Muscle of leg (tissue), 11 donors: ENCODE data around the gene TMEM163. TPM values are rescaled to one million over a fixed set of nuclear protein-coding genes. Genes with fewer than 3 reads are reported as not detected.

Source experiments
- DNase-seq: peaks from one replicate; pipeline ENCODE4 v3.0.0; 2013
- H3K27ac ChIP-seq: one replicate; pipeline ENCODE4 v1.5.1; 2013; ENCODE audit warnings: mild to moderate bottlenecking, low read length, control low read depth
- H3K27me3 ChIP-seq: one replicate; pipeline ENCODE4 v1.6.1; 2013; ENCODE audit warnings: low read length; ENCODE audit not compliant: control insufficient read depth, insufficient read depth
- H3K36me3 ChIP-seq: one replicate; pipeline ENCODE4 v1.6.1; 2013; ENCODE audit warnings: low read length; ENCODE audit not compliant: control insufficient read depth, insufficient read depth
- H3K4me1 ChIP-seq: one replicate; pipeline ENCODE4 v1.6.1; 2013; ENCODE audit warnings: low read length; ENCODE audit not compliant: control insufficient read depth, insufficient read depth
- H3K4me3 ChIP-seq: one replicate; pipeline ENCODE4 v1.5.1; 2013; ENCODE audit warnings: low read length, control low read depth
- H3K9me3 ChIP-seq: replicated peaks from 2 replicates; pipeline ENCODE4 v1.6.1; 2013; ENCODE audit warnings: low read depth, low read length; ENCODE audit not compliant: control insufficient read depth
- WGBS: methylation state at CpG from one replicate; pipeline ENCODE4 v1.1.5; 2013; ENCODE audit warnings: missing lambda C conversion rate; ENCODE audit not compliant: insufficient coverage; 5-methylcytosine and 5-hydroxymethylcytosine counted together
- polyA plus RNA-seq, 8 donors: library from polyadenylated mRNA; unstranded; fragments of 120-200 nt; gene quantifications; one replicate each; pipeline versions ENCODE4 v1.2.1 to v1.2.3, GENCODE V29; 2013; ENCODE audit warnings: inconsistent platforms in 1 of 8, low replicate concordance in 1 of 8; ENCODE audit not compliant: insufficient read length in 8 of 8, insufficient read depth in 1 of 8
- total RNA-seq: library from RNA; stranded (reverse); fragments of 120-200 nt; gene quantifications from one replicate; pipeline ENCODE4 v1.2.4, GENCODE V29; 2013

The TMEM163 gene
- total and polyA plus RNA-seq, 9 donors, result 0.66 to 3.5 (median 1.8) TPM

GRCh38 chr2:134588556-134588955 is 130.2 kb downstream of the TMEM163 start:
- Histone ChIP-seq H3K36me3 (no peaks in the 10 kb centered on the region), H3K4me3 (no peak overlapping the region), H3K27ac (no peak overlapping the region), H3K4me1 (no peaks in the 10 kb centered on the region), H3K27me3 (no peaks in the 10 kb centered on the region), H3K9me3 (peaks cover 12% of the 10 kb centered on the region)
- 72% methylated on average over 2 of the region's 2 CpGs for WGBS
- DNase-seq, result no peak

- H3K27me3 ChIP-seq, result no peaks in the 10 kb centered on the region
- no peak for DNase-seq
- H3K4me3 ChIP-seq, result no peak overlapping the region
- H3K4me1 ChIP-seq, result no peaks in the 10 kb centered on the region
- 86% methylated on average over 4 of the region's 8 CpGs for WGBS
- no peaks in the 10 kb centered on the region for H3K36me3 ChIP-seq
- H3K27ac ChIP-seq, result no peak overlapping the region
- peaks cover 12% of the 10 kb centered on the region for H3K9me3 ChIP-seq
These were observed 132.4 kb downstream of the TMEM163 start for GRCh38 chr2:134586326-134586965.

DNA sequence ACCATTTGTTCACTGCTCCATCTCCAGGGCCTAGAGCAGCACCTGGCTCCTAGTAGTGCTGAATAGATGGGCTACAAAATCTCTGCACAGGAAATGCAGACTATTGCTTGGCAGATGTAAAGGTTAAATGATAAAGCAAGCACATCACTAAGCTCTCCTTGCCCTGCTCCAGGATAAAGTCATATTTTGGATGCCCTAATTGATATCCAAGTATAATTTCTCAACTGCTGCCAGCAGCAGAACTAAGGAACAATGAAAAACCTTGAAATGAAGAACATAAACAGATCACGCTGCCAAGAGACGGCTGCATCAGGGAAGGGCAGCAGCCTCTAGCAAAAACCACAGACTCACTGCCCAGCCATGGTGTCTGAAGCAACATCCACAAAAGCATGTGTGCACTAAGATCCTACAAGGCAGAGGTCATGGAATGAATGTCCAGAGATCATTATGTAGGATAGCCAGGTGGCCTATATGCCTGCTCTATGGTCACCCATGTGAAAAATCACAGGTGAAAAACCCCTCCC is 134.7 kb downstream of the TMEM163 start:
- H3K27ac ChIP-seq, result no peak overlapping the region
- H3K4me1 ChIP-seq, result no peaks in the 10 kb centered on the region
- no peaks in the 10 kb centered on the region for H3K9me3 ChIP-seq
- H3K4me3 ChIP-seq, result no peak overlapping the region
- WGBS, result 62% methylated on average over 2 of the region's 2 CpGs
- no peak for DNase-seq
- no peaks in the 10 kb centered on the region for H3K36me3 ChIP-seq
- no peaks in the 10 kb centered on the region for H3K27me3 ChIP-seq

DNA sequence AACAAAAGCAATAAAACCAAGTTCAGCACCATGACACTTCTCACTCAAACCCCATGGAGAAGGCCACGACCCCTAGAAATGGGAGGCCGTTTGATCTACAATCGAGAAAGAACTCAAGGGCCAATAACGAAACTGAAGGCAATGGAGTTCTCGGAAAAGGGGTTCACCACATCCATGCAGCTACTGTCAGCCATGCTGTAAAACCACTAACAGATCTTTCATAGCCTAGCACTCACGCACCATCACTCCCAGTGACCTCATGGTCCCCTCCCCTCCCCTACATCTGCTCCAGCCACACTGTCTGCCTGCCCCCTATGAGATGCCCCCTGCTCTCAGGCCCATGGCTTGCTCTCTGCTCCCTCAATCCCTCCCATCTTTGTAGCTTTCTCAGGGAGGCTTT is 135.3 kb downstream of the TMEM163 start:
- no peaks in the 10 kb centered on the region for H3K4me1 ChIP-seq
- no peaks in the 10 kb centered on the region for H3K27me3 ChIP-seq
- no peak overlapping the region for H3K4me3 ChIP-seq
- no peak overlapping the region for H3K27ac ChIP-seq
- DNase-seq, result no peak
- no peaks in the 10 kb centered on the region for H3K9me3 ChIP-seq
- 92% methylated on average over 3 of the region's 6 CpGs for WGBS
- H3K36me3 ChIP-seq, result no peaks in the 10 kb centered on the region

- H3K4me1 ChIP-seq, result no peaks in the 10 kb centered on the region
- no peaks in the 10 kb centered on the region for H3K36me3 ChIP-seq
- no peak for DNase-seq
- no peak overlapping the region for H3K4me3 ChIP-seq
- H3K27me3 ChIP-seq, result no peaks in the 10 kb centered on the region
- H3K9me3 ChIP-seq, result no peaks in the 10 kb centered on the region
- no CpG with 5 or more reads among the region's 2 CpGs for WGBS
- H3K27ac ChIP-seq, result no peak overlapping the region
These were observed 136.3 kb downstream of the TMEM163 start for GRCh38 chr2:134582547-134582899.

DNA sequence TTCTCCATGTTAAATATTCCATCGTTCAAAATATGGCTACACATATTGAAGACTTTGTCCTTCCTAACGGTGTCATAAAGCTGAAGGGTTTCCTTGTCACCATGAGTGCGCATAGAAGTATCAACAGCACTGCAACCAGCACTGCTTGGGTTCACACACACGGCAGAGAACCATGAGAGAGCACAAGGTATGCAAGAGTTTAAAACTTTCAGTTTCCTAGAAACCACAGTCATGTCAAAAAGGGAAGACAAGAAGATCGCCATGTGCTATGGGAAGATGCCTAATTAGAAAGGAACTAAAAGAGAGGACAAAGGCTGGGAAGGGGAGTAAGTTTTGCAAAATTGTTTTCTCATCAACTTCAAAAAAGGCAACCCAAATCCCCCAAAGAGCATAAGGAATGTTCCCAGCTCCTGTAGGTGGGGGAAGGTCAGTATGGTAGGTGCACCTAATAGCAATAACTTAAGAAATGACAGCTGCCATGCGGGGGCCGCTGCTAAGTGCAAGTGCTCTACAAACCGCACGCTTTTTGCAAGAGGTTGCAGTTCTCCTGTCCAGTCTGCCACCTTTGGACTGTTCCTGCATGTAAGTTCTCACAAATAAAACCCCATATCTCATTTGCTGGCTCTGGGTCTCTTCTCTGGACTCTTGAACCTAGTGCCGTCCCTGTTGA is 136.8 kb downstream of the TMEM163 start:
- Histone ChIP-seq H3K27ac (no peak overlapping the region), H3K27me3 (no peaks in the 10 kb centered on the region), H3K9me3 (no peaks in the 10 kb centered on the region), H3K36me3 (no peaks in the 10 kb centered on the region), H3K4me1 (no peaks in the 10 kb centered on the region), H3K4me3 (no peak overlapping the region)
- 83% methylated on average over 6 of the region's 10 CpGs for WGBS
- DNase-seq, result no peak

DNA sequence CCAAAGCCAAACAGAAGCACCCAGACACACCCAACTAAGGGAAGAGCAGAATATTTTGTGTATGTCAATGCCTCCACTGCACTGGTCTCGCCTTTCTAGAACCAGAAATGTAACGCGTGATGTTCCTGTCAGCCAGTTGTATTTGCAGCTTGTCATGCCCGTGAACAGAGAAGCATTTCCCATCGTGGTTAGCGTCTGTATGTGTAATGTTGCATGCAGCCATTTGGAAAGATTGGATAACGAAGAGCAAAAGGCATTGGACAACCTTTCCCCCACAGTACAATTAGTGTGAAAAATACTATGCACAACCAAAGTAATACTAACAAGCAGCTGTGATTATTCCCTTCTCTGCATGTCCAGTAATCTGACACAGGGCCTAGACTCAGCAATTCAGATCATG is 140.5 kb downstream of the TMEM163 start:
- peak; percentile 5 for DNase-seq
- H3K27me3 ChIP-seq, result no peaks in the 10 kb centered on the region
- no peaks in the 10 kb centered on the region for H3K4me1 ChIP-seq
- H3K36me3 ChIP-seq, result no peaks in the 10 kb centered on the region
- H3K27ac ChIP-seq, result no peak overlapping the region
- no peaks in the 10 kb centered on the region for H3K9me3 ChIP-seq
- no peak overlapping the region for H3K4me3 ChIP-seq
- 93% methylated on average over 3 of the region's 7 CpGs for WGBS

DNA sequence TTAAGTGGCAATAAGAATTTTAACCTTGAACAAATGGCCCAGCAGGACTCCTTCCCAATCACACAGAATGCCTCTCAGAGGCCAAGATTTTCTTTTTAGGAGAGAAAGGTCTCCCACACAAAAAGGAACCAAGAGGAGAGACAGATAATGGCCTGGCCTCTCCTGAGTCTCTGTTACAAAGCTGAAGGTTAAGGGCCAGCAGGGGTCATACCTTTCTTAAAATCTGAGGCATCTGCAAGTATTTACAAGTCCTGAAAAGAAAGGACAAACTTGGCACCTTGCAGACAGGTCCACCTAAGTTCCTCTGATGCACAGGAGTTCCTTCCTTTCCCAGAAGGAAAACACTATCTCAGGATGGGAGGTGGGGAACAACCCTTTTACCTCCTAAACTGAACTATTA is 142.3 kb downstream of the TMEM163 start:
- no peak overlapping the region for H3K27ac ChIP-seq

DNA sequence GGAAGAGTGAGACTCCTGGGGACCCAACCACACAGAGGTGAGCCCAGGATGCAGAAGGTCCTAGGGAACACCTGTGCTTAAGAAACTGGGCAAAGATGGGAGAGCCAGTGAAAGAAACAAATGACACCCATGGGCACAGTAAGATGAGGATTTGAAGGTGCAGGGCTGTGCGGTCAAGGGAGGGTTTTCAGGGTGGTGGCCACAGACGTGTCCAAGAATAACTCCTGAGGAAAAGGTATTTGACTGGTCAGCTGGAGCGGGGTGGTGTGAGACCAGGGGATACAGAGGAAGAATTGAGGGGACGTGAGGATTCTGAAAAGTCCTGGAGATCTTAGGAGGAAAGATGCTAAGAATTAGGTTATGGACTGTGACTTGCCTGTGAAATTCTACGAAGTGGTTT is 142.9 kb downstream of the TMEM163 start:
- 95% methylated on average over 4 of the region's 5 CpGs for WGBS
- H3K4me1 ChIP-seq, result no peaks in the 10 kb centered on the region
- no peak for DNase-seq
- no peak overlapping the region for H3K27ac ChIP-seq
- H3K4me3 ChIP-seq, result no peak overlapping the region
- H3K27me3 ChIP-seq, result no peaks in the 10 kb centered on the region
- no peaks in the 10 kb centered on the region for H3K36me3 ChIP-seq
- no peaks in the 10 kb centered on the region for H3K9me3 ChIP-seq

More for the DNA sequence above, 142.3 kb downstream of the TMEM163 start:
- Histone ChIP-seq H3K9me3 (no peaks in the 10 kb centered on the region), H3K36me3 (no peaks in the 10 kb centered on the region), H3K4me3 (no peak overlapping the region), H3K4me1 (no peaks in the 10 kb centered on the region), H3K27me3 (no peaks in the 10 kb centered on the region)
- no peak for DNase-seq

DNA sequence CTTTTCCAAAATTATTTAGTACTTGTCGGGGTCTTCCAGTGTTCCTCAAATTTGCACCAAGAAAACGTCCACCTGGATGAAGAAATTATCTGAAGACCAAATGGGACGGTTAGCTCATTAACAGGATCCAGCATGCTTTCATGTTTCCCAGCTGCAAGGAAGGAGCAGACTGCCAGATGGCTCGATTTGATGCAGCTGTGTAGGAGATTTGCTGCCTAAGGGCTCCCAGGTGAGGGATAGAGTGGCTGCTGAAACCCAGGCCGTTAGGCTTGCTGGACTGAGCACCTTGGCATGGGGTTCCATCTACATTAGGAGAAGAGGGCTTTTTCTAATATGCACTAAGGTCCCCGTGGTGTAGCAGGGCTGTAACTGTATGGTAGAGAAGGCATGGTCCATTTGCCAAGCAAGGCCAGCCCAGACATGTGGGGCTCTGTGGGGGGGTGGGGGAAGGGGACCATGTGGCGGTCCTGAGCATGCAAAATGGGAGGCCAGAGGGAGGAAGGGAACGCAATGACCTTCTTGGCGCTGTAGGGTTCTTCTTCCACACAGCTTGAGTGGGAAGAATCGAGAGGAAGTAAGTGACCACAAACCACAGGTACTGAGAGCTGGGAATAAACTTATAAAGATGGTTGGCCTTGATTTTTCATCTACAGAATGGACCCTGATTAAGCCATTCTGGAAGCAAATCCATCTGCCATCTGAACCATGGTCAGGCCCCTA is 144.0 kb downstream of the TMEM163 start:
- no peaks in the 10 kb centered on the region for H3K36me3 ChIP-seq
- WGBS, result 26% methylated on average over 9 of the region's 10 CpGs
- H3K9me3 ChIP-seq, result no peaks in the 10 kb centered on the region
- DNase-seq, result peak; percentile 85
- no peaks in the 10 kb centered on the region for H3K27me3 ChIP-seq
- H3K4me3 ChIP-seq, result no peak overlapping the region
- no peaks in the 10 kb centered on the region for H3K4me1 ChIP-seq
- no peak overlapping the region for H3K27ac ChIP-seq
